Activated CD8-positive, alpha-beta T cell treated with anti-CD3 and anti-CD28 coated beads for 36 hours (primary cell): ENCODE measurements around the gene ATP6V0B. TPM values are rescaled to one million over a fixed set of nuclear protein-coding genes. Genes with fewer than 3 reads are reported as not detected.
A peak's percentile ranks its signal among the peaks of the same experiment; 100 is the strongest.

ENCODE experiments used
- ATAC-seq: fragments of 200-7000 bp; cut with Tn5 transposase; one replicate; pipeline ENCODE4 v1.10.0; 2021; ENCODE audit warnings: mild to moderate bottlenecking, moderate library complexity
- CTCF ChIA-PET: fragments of 350-600 bp; sonication (Branson Sonifier 250); formaldehyde crosslinking; loops from one replicate; lab custom pipeline; 2021; ENCODE audit warnings: antibody characterized with exemption; lab: Charles Lee
- POLR2A ChIA-PET: fragments of 350-600 bp; sonication (Branson Sonifier 250); formaldehyde crosslinking; loops from one replicate; lab custom pipeline; 2021; ENCODE audit warnings: antibody characterized with exemption; lab: Charles Lee
- DNase-seq: peaks from one replicate; pipeline ENCODE4 v3.0.0-alpha.2; 2020
- H3K27ac Mint-ChIP-seq: one replicate; pipeline ENCODE4 v1.8.0; 2021; ENCODE audit warnings: mild to moderate bottlenecking, mixed read lengths
- H3K27me3 Mint-ChIP-seq: one replicate; pipeline ENCODE4 v1.8.0; 2021; ENCODE audit warnings: mixed read lengths
- H3K36me3 Mint-ChIP-seq: one replicate; pipeline ENCODE4 v1.8.0; 2021; ENCODE audit warnings: low read depth, mixed read lengths
- H3K4me1 Mint-ChIP-seq: one replicate; pipeline ENCODE4 v1.8.0; 2021; ENCODE audit warnings: low read depth, mixed read lengths
- H3K4me3 Mint-ChIP-seq: one replicate; pipeline ENCODE4 v1.8.0; 2021; ENCODE audit warnings: mild to moderate bottlenecking, moderate library complexity, mixed read lengths
- H3K9me3 Mint-ChIP-seq: one replicate; pipeline ENCODE4 v1.8.0; 2021; ENCODE audit warnings: mixed read lengths
- intact Hi-C: fragments of 100-400 bp; cut with micrococcal nuclease; formaldehyde crosslinking; loops from one replicate; pipeline ENCODE4 v1.10.0; 2022
- total RNA-seq, 2 experiments: library from RNA; stranded (reverse); gene quantifications; one replicate each; pipeline ENCODE4 v1.2.3, GENCODE V29; 2021
- TF ChIP-seq, protein P1 (sequence below): fragments of 200-600 bp; IDR thresholded peaks from one replicate; pipeline ENCODE4 v1.8.0; 2022; ENCODE audit warnings: antibody characterized with exemption, mild to moderate bottlenecking

ATP6V0B gene
- total RNA-seq, 2 experiments from 2014 or later = 67.6 to 75.5 TPM

DNA sequence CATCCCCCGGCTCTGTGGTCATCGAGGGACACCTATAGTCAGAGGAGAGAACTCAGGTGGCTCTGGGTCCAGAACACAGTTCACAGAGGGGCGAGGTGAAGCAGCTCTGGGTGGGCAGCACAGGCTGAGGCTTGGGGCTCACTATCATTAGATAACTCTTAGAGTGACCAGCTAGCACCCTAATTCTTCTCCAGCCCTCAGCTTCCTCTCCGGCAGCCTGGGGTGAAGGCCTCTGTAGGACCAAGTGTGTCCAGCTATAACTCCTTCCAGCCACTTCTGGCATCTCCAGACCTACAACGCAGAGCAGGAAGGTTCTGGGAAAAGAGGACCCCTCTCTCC lies 39.8 kb upstream of the ATP6V0B start:
- TF ChIP-seq, protein P1, sequence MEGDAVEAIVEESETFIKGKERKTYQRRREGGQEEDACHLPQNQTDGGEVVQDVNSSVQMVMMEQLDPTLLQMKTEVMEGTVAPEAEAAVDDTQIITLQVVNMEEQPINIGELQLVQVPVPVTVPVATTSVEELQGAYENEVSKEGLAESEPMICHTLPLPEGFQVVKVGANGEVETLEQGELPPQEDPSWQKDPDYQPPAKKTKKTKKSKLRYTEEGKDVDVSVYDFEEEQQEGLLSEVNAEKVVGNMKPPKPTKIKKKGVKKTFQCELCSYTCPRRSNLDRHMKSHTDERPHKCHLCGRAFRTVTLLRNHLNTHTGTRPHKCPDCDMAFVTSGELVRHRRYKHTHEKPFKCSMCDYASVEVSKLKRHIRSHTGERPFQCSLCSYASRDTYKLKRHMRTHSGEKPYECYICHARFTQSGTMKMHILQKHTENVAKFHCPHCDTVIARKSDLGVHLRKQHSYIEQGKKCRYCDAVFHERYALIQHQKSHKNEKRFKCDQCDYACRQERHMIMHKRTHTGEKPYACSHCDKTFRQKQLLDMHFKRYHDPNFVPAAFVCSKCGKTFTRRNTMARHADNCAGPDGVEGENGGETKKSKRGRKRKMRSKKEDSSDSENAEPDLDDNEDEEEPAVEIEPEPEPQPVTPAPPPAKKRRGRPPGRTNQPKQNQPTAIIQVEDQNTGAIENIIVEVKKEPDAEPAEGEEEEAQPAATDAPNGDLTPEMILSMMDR = no peak
- Mint-ChIP-seq H3K27me3 (peaks cover 25% of the 10 kb centered on the region), H3K4me3 (no peak overlapping the region), H3K27ac (no peak overlapping the region), H3K36me3 (peaks cover 1% of the 10 kb centered on the region), H3K9me3 (no peaks in the 10 kb centered on the region), H3K4me1 (peaks cover 19% of the 10 kb centered on the region)
- ChIA-PET POLR2A (interaction anchor here (0.7 to 1.8 kb wide), 5 partner anchors 11 to 285 kb away, joined by 3 to 4 read pairs (median 3); partner anchors contain the start of gene KDM4A), CTCF (interaction anchor here (0.5 to 12.8 kb wide), 89 partner anchors 9 to 708 kb away, joined by 3 to 307 read pairs (median 5); partner anchors contain the start of genes ATP6V0B, CCDC24, DPH2 and IPO13)
- DNase-seq = no peak
- intact Hi-C loops = loop anchor here (2.0 to 5.0 kb wide), 2 partner anchors 172 to 408 kb away; no protein-coding TSS in a partner anchor
- no peak for ATAC-seq

DNA sequence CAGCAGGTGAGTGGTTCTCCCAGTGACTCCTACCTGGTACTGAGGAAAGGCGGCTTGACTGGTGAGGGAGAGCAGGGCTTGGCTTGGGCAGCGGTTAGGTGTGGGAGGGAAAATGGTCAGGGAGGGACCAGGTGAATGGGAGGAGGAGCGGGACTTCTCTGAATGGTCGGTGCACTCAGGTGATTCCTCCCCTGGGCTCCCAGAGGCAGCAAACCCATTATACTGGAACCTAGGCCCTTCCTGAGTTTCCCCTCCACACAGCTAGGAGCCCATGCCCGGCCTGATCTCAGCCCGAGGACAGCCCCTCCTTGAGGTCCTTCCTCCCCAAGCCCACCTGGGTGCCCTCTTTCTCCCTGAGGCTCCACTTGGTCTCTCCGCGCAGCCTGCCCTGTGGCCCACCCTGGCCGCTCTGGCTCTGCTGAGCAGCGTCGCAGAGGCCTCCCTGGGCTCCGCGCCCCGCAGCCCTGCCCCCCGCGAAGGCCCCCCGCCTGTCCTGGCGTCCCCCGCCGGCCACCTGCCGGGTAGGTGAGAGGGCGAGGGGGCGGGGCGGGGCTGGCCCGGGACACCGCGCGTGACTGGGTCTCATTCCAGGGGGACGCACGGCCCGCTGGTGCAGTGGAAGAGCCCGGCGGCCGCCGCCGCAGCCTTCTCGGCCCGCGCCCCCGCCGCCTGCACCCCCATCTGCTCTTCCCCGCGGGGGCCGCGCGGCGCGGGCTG lies 38.9 kb upstream of the ATP6V0B start:
- Mint-ChIP-seq H3K9me3 (no peaks in the 10 kb centered on the region), H3K4me3 (no peak overlapping the region), H3K27me3 (peaks cover 25% of the 10 kb centered on the region), H3K4me1 (peaks cover 18% of the 10 kb centered on the region), H3K27ac (no peak overlapping the region), H3K36me3 (peaks cover 1% of the 10 kb centered on the region)
- ChIA-PET POLR2A (interaction anchor here (1.1 to 1.8 kb wide), 2 partner anchors 12 to 29 kb away, joined by 3 to 4 read pairs; no protein-coding TSS in a partner anchor), CTCF (interaction anchor here (0.9 to 12.8 kb wide), 45 partner anchors 10 to 709 kb away, joined by 3 to 307 read pairs (median 7); partner anchors contain the start of genes ATP6V0B, CCDC24, IPO13 and KDM4A)
- TF ChIP-seq, protein P1 = no peak
- intact Hi-C loops = loop anchor here (2.0 kb wide), 1 partner anchor 173 kb away; no protein-coding TSS in a partner anchor
- no peak for ATAC-seq
- no peak for DNase-seq

DNA sequence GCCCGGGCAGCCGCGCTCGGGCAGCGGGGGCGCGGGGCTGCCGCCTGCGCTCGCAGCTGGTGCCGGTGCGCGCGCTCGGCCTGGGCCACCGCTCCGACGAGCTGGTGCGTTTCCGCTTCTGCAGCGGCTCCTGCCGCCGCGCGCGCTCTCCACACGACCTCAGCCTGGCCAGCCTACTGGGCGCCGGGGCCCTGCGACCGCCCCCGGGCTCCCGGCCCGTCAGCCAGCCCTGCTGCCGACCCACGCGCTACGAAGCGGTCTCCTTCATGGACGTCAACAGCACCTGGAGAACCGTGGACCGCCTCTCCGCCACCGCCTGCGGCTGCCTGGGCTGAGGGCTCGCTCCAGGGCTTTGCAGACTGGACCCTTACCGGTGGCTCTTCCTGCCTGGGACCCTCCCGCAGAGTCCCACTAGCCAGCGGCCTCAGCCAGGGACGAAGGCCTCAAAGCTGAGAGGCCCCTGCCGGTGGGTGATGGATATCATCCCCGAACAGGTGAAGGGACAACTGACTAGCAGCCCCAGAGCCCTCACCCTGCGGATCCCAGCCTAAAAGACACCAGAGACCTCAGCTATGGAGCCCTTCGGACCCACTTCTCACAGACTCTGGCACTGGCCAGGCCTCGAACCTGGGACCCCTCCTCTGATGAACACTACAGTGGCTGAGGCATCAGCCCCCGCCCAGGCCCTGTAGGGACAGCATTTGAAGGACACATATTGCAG lies 38.2 kb upstream of the ATP6V0B start:
- POLR2A ChIA-PET = interaction anchor here (0.7 to 1.0 kb wide), 2 partner anchors 9 to 124 kb away, joined by 3 read pairs; no protein-coding TSS in a partner anchor
- intact Hi-C loops = no loop called here
- H3K4me1 Mint-ChIP-seq = peaks cover 18% of the 10 kb centered on the region

DNA sequence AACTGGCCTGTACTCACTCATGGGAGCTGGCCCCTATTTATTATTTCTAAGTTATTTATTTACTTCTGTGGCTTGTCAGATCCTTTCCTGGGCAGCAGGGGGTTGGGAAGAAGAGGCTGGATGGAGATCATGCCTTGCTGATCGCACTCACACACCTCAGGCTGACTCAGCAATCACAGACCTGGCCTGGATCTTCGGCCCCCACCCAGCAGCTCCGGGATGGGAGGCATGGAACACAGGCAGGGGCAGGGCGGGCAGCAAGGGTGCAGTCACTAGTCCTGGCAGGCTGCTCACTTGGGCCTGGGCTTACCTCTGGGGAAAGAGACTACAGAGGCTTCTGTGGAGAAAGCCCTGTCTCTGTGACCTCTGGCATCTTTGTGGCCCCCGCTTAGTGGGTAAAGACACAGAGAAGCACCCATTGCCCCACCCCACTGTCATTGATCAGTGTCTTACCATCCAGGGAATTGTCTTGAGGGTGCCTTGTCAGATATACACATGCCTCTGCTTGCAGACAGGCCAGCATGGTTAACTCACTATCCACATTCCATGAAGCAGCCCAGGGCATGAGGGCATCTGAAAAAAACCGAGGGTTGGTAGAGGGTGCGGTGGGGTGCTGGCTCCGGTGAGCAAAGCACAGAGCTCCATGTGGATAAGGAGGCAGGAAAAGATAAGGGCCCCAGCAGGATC lies 37.4 kb upstream of the ATP6V0B start:
- Mint-ChIP-seq H3K9me3 (no peaks in the 10 kb centered on the region), H3K27me3 (peaks cover 25% of the 10 kb centered on the region), H3K4me3 (no peak overlapping the region), H3K36me3 (peaks cover 1% of the 10 kb centered on the region), H3K4me1 (peaks cover 18% of the 10 kb centered on the region), H3K27ac (no peak overlapping the region)
- ChIA-PET CTCF (interaction anchor here (1.0 to 12.8 kb wide), 4 partner anchors 9 to 170 kb away, joined by 3 to 307 read pairs (median 94); partner anchors contain the start of gene IPO13), POLR2A (interaction anchor here (0.7 to 1.0 kb wide), 2 partner anchors 8 to 125 kb away, joined by 3 read pairs; no protein-coding TSS in a partner anchor)
- ATAC-seq = no peak
- no peak for DNase-seq
- TF ChIP-seq, protein P1 = no peak
- intact Hi-C loops = no loop called here

More for the DNA sequence above, 38.2 kb upstream of the ATP6V0B start:
- peaks cover 1% of the 10 kb centered on the region for H3K36me3 Mint-ChIP-seq
- no peaks in the 10 kb centered on the region for H3K9me3 Mint-ChIP-seq
- TF ChIP-seq, protein P1 = no peak
- CTCF ChIA-PET = interaction anchor here (0.6 to 12.8 kb wide), 5 partner anchors 10 to 407 kb away, joined by 3 to 307 read pairs (median 12); partner anchors contain the start of gene IPO13
- H3K27ac Mint-ChIP-seq = no peak overlapping the region
- DNase-seq (peak; percentile 27), ATAC-seq (peak; percentile 40)
- peak overlapping the region; percentile 55 for H3K4me3 Mint-ChIP-seq
- H3K27me3 Mint-ChIP-seq = peaks cover 25% of the 10 kb centered on the region
